ENCODE measurements around the gene RYR2. TPM values are rescaled to one million over a fixed set of nuclear protein-coding genes. Genes with fewer than 3 reads are reported as not detected.

RYR2 gene
- total RNA-seq, 1 experiment from 2014 or later: 0.90 TPM

GRCh38 chr1:237386362-237387143 lies 344.6 kb downstream of the RYR2 start:
- no peaks in the 10 kb centered on the region for H3K4me1 Mint-ChIP-seq (ENCODE audit: low read depth, unreplicated experiment)
- DNase-seq: no peak
- H3K4me3 Mint-ChIP-seq (ENCODE audit: low read depth, unreplicated experiment): no peak overlapping the region
- CTCF ChIA-PET: interaction anchor here (0.6 to 1.9 kb wide), 6 partner anchors 176 to 782 kb away, joined by 3 to 25 read pairs (median 6); partner anchors contain the start of gene HEATR1
- H3K27ac Mint-ChIP-seq (ENCODE audit: unreplicated experiment): no peak overlapping the region
- TF ChIP-seq, protein P1, sequence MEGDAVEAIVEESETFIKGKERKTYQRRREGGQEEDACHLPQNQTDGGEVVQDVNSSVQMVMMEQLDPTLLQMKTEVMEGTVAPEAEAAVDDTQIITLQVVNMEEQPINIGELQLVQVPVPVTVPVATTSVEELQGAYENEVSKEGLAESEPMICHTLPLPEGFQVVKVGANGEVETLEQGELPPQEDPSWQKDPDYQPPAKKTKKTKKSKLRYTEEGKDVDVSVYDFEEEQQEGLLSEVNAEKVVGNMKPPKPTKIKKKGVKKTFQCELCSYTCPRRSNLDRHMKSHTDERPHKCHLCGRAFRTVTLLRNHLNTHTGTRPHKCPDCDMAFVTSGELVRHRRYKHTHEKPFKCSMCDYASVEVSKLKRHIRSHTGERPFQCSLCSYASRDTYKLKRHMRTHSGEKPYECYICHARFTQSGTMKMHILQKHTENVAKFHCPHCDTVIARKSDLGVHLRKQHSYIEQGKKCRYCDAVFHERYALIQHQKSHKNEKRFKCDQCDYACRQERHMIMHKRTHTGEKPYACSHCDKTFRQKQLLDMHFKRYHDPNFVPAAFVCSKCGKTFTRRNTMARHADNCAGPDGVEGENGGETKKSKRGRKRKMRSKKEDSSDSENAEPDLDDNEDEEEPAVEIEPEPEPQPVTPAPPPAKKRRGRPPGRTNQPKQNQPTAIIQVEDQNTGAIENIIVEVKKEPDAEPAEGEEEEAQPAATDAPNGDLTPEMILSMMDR (IDR thresholded peaks at IDR 0.05; ENCODE audit: unreplicated experiment): peak; percentile 62
- H3K27me3 Mint-ChIP-seq (ENCODE audit: unreplicated experiment): no peaks in the 10 kb centered on the region
- H3K9me3 Mint-ChIP-seq (ENCODE audit: low read depth, unreplicated experiment): no peaks in the 10 kb centered on the region
- BruUV-seq (replicated peaks): no TSS peak
- intact Hi-C loops (cut with micrococcal nuclease; ENCODE audit: unreplicated experiment): loop anchor here (1.0 to 5.0 kb wide), 5 partner anchors 176 to 1279 kb away; no protein-coding TSS in a partner anchor
- no peaks in the 10 kb centered on the region for H3K36me3 Mint-ChIP-seq (ENCODE audit: insufficient read depth, unreplicated experiment)

- CTCF ChIA-PET: interaction anchor here (0.9 to 1.9 kb wide), 5 partner anchors 175 to 778 kb away, joined by 5 to 25 read pairs (median 7); no protein-coding TSS in a partner anchor
- Mint-ChIP-seq H3K9me3 (ENCODE audit: low read depth, unreplicated experiment) (no peaks in the 10 kb centered on the region), H3K4me1 (ENCODE audit: low read depth, unreplicated experiment) (no peaks in the 10 kb centered on the region), H3K27me3 (ENCODE audit: unreplicated experiment) (no peaks in the 10 kb centered on the region), H3K4me3 (ENCODE audit: low read depth, unreplicated experiment) (no peak overlapping the region), H3K36me3 (ENCODE audit: insufficient read depth, unreplicated experiment) (no peaks in the 10 kb centered on the region), H3K27ac (ENCODE audit: unreplicated experiment) (no peak overlapping the region)
- BruUV-seq (replicated peaks): no TSS peak
- DNase-seq: no peak
- TF ChIP-seq, protein P1 (IDR thresholded peaks at IDR 0.05; ENCODE audit: unreplicated experiment): no peak
- intact Hi-C loops (cut with micrococcal nuclease; ENCODE audit: unreplicated experiment): loop anchor here (2.0 to 5.0 kb wide), 4 partner anchors 175 to 1280 kb away; no protein-coding TSS in a partner anchor
Observed at GRCh38 chr1:237387144-237387505, 345.1 kb downstream of the RYR2 start.

DNA sequence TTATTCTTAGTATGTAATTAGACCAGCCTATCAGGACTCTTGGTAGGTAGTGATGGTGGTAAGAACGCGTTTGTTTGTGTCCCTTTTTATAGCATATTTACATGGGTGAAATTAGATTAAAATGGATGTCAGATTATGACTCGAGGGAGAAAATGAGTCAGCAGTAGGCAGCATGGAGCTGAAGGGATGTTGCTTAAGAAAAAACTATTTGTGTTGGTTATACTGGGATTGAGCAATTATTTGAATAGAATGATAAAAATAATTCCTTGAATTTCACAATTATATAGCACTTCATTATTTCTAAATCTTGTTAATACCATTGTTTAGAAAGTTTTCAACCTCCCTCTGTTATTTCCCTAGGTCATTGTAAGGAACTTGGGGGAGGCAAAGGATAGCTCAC lies 348.8 kb downstream of the RYR2 start:
- no peak overlapping the region for H3K4me3 Mint-ChIP-seq (ENCODE audit: low read depth, unreplicated experiment)
- no TSS peak for BruUV-seq (replicated peaks)
- H3K36me3 Mint-ChIP-seq (ENCODE audit: insufficient read depth, unreplicated experiment): no peaks in the 10 kb centered on the region
- intact Hi-C loops (cut with micrococcal nuclease; ENCODE audit: unreplicated experiment): no loop called here
- DNase-seq: no peak
- no peaks in the 10 kb centered on the region for H3K27me3 Mint-ChIP-seq (ENCODE audit: unreplicated experiment)
- no peak overlapping the region for H3K27ac Mint-ChIP-seq (ENCODE audit: unreplicated experiment)
- TF ChIP-seq, protein P1 (IDR thresholded peaks at IDR 0.05; ENCODE audit: unreplicated experiment): no peak
- peaks cover 2% of the 10 kb centered on the region for H3K9me3 Mint-ChIP-seq (ENCODE audit: low read depth, unreplicated experiment)
- H3K4me1 Mint-ChIP-seq (ENCODE audit: low read depth, unreplicated experiment): no peaks in the 10 kb centered on the region
- CTCF ChIA-PET: no interaction called here

DNA sequence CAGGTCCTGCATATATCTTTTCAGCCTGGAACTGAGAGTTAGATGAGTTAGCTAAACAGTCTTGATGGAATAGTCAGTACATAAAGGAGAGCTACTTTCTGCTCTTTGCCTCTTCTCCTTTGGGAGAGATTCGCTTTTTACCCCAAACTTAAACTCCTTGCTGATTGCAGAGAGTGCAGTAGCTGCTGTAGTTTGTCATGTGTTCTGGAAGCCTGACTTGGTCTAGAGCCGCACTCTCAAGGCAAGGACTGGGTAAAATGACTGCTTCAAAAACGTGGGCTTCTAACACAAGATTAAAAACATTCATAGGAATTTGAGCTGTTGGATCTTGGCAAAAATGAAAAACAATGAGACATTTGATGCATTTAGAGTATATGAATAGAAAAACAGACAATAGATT lies 351.6 kb downstream of the RYR2 start:
- TF ChIP-seq, protein P1 (IDR thresholded peaks at IDR 0.05; ENCODE audit: unreplicated experiment): no peak
- no peaks in the 10 kb centered on the region for H3K36me3 Mint-ChIP-seq (ENCODE audit: insufficient read depth, unreplicated experiment)
- no peak for DNase-seq
- H3K27ac Mint-ChIP-seq (ENCODE audit: unreplicated experiment): no peak overlapping the region
- peaks cover 3% of the 10 kb centered on the region for H3K9me3 Mint-ChIP-seq (ENCODE audit: low read depth, unreplicated experiment)
- CTCF ChIA-PET: interaction anchor here (1.1 kb wide), 1 partner anchor 119 kb away, joined by 3 read pairs; no protein-coding TSS in a partner anchor
- no TSS peak for BruUV-seq (replicated peaks)
- intact Hi-C loops (cut with micrococcal nuclease; ENCODE audit: unreplicated experiment): no loop called here
- H3K27me3 Mint-ChIP-seq (ENCODE audit: unreplicated experiment): no peaks in the 10 kb centered on the region
- no peak overlapping the region for H3K4me3 Mint-ChIP-seq (ENCODE audit: low read depth, unreplicated experiment)
- H3K4me1 Mint-ChIP-seq (ENCODE audit: low read depth, unreplicated experiment): no peaks in the 10 kb centered on the region

Data from Calu3 (cell line).